HG03280 (cell line): ENCODE results near the gene COL3A1.
A peak's percentile ranks its signal among the peaks of the same experiment; 100 is the strongest.

ENCODE experiments used
- ATAC-seq: cut with Tn5 transposase; IDR thresholded peaks from one replicate; pipeline ENCODE4 v1.9.1; 2021; ENCODE audit warnings: mild to moderate bottlenecking, moderate library complexity; ENCODE audit not compliant: unreplicated experiment

The COL3A1 gene

GRCh38 chr2:189015359-189015758 lies 41.2 kb downstream of the COL3A1 start:
- no peak for ATAC-seq

DNA sequence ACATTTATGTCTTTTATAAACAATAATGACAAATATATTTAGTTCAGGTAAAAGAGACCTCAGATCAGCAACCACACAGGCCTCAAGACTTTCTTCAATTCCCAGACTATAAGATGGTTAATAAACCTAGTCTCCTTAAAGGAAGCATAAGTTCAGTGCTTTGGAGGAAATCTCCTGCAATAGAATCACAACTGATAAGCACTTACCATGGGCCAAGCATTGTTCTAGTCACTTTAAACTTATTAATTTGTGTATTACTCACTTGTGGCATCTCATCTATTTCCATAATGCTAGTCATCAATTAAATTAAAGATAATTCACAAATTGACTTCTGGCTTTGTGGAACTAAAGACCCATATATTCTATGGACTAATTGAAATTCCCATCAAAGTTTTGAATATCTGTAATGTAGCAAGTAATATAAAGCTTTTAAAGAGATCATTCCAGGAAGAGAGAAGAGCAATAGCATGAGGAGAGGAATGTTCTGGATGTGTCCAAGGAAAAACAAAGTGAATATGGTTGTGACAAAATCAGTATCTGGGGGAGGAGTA lies 42.2 kb downstream of the COL3A1 start:
- ATAC-seq, result no peak

DNA sequence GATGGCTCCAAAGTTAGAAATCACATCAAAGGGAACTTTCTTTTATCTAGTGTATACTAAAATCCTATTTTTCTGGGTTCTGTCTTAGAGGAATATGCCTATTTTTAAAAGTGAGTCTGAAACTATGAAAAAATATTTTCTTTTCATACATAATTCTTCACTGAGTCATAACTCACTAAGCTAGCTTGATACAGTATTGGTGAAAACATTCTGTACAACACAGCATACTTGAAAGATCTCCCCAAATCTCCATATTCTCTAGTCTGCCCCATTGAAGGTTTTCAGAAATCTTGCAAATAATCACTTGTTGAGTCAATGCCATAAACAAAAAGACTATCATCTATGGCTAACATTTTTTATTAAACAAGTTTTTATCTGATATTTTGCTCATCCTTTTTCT lies 44.5 kb downstream of the COL3A1 start:
- no peak for ATAC-seq

DNA sequence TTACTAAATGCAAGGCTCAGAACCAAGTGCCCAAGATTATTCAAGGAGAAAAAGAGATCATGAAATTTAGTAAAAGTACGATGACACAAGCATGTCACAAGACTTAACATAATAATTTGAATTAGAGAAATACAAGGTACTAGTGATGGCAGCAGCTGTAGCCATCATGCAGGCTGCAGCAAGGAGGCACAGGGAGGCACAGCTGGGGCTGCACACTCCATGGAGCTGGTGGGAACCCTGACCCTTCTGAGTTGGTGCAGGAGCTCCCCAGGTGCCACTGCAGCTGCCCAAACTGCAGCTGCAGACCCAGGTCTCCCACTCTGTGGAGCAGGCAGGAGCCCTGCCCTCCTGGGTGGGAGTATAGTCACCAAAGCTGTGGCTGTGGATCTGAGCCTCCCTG lies 46.0 kb downstream of the COL3A1 start:
- ATAC-seq, result no peak

DNA sequence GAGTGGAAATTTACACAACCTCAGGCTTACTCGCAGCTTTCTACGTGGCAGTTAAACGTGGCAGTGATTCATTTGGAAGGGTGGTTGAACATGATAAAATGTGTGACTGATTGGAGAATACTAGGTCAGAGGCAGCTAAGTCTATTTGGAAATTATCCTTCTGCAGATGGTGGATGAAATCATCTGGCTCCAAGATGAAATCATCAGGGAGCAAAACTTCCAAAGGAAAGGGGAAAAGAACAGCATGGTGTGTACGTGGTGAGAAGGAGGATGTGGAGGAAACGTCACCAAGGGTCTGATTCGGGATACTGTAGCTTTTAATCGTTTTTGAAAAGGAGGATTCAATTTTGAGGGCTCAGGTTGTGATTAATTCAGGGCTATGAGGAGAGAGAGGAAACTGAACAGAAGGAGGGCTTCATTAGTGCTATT lies 47.9 kb downstream of the COL3A1 start:
- no peak for ATAC-seq

DNA sequence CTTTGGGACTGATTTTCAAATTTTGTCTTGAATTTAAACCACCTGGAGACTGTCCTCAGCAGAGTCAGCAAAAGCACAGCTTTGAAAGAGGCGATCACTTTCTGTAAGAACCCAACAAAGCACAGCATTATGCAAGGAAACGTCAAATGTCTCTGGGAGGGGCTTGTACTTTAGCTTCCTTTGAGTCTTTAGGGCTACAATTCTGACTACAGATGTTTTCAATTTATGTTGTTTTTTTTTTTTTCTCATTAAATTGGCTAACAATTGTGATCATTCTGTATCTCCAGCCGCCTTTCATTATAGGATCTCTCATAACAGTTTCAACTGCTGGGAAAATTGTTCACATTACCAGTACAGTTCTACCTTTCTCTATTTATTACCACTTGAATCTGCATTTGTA lies 48.3 kb downstream of the COL3A1 start:
- no peak for ATAC-seq

- peak; percentile 80 for ATAC-seq
Measured at GRCh38 chr2:189024901-189025618, 50.9 kb downstream of the COL3A1 start.

GRCh38 chr2:189037518-189037917 lies 63.3 kb downstream of the COL3A1 start:
- ATAC-seq, result no peak

GRCh38 chr2:189045836-189046235 lies 71.7 kb downstream of the COL3A1 start:
- no peak for ATAC-seq

DNA sequence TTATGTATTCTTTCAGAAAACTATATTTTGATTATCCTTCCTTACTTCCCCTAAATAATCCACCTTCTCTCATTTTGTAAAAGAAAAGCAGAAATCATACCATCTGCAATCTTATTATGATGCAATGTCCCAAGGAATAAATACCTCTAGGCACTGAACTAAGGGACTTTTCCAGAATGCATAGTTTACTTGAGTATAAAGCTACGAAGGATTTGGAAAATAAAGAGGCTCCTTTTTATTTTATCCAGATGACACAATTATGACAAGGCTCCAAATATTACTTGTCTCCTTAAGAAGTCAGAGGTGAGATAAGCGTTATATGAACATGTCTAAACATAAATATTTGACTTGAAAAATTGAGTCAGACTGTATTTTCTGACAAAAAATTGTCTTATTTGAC lies 72.1 kb downstream of the COL3A1 start:
- no peak for ATAC-seq

DNA sequence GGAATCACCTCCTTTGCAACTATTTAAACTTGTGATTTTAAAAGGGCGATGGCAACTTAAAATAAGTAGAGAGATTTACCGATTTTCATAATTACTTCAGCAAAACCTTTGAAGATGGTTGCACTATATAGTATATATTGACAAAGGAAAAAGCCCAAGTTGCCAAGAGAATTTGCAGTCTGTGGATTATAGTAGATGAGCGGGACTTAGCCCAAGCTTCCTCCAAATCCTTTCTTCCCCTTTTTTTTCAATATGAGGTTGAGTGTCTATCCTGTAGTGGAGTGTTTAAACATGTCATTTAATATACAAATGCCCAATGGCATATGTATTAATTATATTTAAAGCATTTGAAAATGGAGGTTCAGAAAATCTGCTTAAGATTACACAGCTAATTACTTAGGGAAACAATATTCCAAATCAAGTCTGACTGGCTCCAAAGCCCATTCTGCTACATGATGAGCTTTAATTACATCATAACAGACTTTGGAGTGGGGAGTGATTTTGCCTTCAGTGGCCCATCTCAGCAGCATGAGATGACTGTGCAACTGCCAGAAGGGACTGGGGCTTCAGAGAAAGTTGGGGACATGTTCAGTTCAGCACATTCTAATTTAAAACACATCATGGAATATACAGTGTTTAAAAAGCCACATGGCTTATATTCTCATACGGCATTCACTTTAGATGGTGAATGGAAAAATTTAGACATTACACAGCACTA lies 73.2 kb downstream of the COL3A1 start:
- ATAC-seq, result no peak

- ATAC-seq, result no peak
Measured at GRCh38 chr2:189048189-189048588, 74.0 kb downstream of the COL3A1 start.

- ATAC-seq, result no peak
Measured at GRCh38 chr2:189049709-189050164, 75.6 kb downstream of the COL3A1 start.

- ATAC-seq, result no peak
Measured at GRCh38 chr2:189050165-189050712, 76.1 kb downstream of the COL3A1 start.

DNA sequence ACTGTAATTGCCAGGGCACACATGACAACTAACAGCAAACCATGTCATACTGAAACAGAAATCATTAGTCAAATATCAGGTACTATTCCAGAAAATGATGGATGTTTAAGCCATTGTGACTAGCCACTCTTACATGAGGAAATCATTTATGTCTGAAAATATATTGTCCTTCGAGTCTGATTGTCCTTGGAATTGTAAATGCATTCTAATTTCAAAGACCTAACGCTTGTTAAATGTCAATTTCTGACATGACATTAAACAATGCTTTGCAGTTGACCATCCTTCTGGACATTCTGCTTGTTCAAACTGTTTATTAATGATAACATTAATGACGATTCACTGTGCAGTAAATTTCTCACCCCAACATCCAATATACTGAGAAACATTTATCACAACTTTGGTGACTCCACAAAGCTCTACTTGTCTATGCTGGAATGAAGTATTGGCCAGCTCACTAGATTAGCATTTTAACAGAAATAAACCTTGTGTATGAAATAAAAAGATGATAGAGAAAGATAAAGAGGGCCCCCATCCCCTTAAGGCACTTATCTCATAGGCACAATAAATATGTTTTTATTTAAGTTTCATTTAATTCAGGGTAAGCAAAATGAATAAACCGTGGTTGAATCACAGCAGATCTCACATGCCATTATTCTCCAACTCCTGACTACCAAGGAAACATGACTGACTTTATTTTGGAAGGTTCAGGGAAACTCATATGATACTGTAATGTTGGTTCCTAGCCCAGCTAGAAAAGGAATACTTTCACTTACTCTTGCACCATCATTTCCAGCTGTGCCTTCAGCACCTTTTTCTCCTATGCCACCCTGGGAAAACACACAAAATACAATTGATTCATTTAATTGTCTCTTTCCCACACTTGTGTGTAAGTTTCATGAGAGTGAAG lies 82.3 kb downstream of the COL3A1 start:
- no peak for ATAC-seq

DNA sequence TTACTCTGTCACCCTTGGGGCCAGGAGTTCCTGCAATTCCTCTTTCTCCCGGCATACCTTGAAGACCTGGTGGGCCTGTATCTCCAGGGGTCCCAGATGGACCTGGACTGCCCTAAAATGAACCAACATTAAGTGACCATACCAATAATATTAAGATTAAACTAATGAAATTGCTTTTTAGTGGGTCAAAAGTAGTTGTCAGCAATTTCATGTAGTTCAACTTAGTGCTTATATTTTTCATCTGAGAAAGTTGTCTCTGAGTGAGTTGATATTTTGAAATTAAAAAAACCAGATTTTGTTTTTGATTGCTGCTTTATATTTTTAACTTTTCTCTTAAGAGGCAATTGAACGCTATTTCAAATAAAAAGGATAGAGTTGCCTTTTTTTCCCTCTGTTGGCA lies 83.1 kb downstream of the COL3A1 start:
- ATAC-seq, result no peak

DNA sequence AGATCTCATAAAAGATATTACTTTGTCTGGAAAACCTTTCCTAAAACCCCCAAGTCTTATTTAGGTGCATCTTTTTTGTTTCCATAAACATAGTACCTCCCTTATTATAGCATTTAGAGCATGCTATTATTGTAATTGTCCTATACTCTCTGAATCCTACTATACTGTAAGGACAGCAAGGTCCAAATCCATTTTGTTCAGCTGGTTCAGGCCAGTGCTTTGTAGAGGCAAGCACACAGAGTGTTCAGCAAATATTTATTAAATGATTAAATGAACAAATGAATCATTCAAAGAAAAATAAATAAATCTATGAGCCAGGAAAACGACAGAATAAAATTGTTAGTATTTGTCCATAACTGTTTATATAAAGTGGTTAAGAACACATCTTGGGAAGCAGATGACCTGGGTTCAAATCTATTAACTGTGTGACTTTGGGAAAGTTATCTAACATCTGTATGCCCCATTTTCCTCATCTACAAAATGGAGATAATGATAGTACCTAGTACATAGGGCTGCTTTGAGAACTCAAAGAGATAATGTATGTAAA lies 86.0 kb downstream of the COL3A1 start:
- no peak for ATAC-seq
